IMR-90 (cell line): ENCODE data around the gene RNF19B. TPM values are rescaled to one million over a fixed set of nuclear protein-coding genes. Genes with fewer than 3 reads are reported as not detected.

Experiments used
- ATAC-seq: fragments of 200-7000 bp; cut with Tn5 transposase; 2 replicates; pipeline ENCODE4 v1.9.1; 2020; ENCODE audit warnings: low read depth, mild to moderate bottlenecking, moderate library complexity
- BruUV-seq: library from RNA; stranded (reverse); fragments of 400-500 nt; replicated peaks from 2 replicates; lab custom pipeline; 2021; lab: Mats Ljungman, UMichigan
- CTCF ChIA-PET: fragments of 300-600 bp; formaldehyde crosslinking; extraction: SDS; loops from one replicate; lab custom pipeline; 2021; ENCODE audit warnings: antibody characterized with exemption; lab: Yijun Ruan, JAX
- POLR2A ChIA-PET: fragments of 300-600 bp; sonication (Branson Sonifier 250); formaldehyde crosslinking; loops from one replicate; lab custom pipeline; 2022; ENCODE audit warnings: antibody characterized with exemption; ENCODE audit not compliant: unreplicated experiment; lab: Charles Lee
- DNase-seq: peaks from one replicate; pipeline ENCODE4 v3.0.0; 2013
- H2AFZ ChIP-seq: replicated peaks from 2 replicates; pipeline ENCODE3; 2013; ENCODE audit warnings: low read length, mild to moderate bottlenecking; ENCODE audit not compliant: poor library complexity
- H2AK5ac ChIP-seq: 2 replicates; pipeline ENCODE4 v1.6.1; 2013; ENCODE audit warnings: low read depth, low read length, inconsistent platforms
- H2AK9ac ChIP-seq: replicated peaks from 2 replicates; pipeline ENCODE3; 2013; ENCODE audit warnings: mild to moderate bottlenecking, low read depth, low read length, moderate library complexity; ENCODE audit not compliant: poor library complexity
- H2BK120ac ChIP-seq: 2 replicates; pipeline ENCODE4 v1.6.1; 2013; ENCODE audit warnings: low read depth, low read length, inconsistent platforms
- H2BK15ac ChIP-seq: 3 replicates; pipeline ENCODE4 v1.6.1; 2013; ENCODE audit warnings: low read depth, low read length, inconsistent platforms
- H2BK20ac ChIP-seq: 2 replicates; pipeline ENCODE4 v1.6.1; 2013; ENCODE audit warnings: low read depth, mild to moderate bottlenecking, inconsistent platforms, low read length, moderate library complexity
- H2BK5ac ChIP-seq: 2 replicates; pipeline ENCODE4 v1.6.1; 2013; ENCODE audit warnings: mild to moderate bottlenecking, low read depth, low read length, inconsistent platforms; ENCODE audit not compliant: poor library complexity, severe bottlenecking
- H3K14ac ChIP-seq: replicated peaks from 2 replicates; pipeline ENCODE4 v1.6.1; 2013; ENCODE audit warnings: low read depth, low read length, inconsistent platforms
- H3K18ac ChIP-seq: 2 replicates; pipeline ENCODE4 v1.6.1; 2013; ENCODE audit warnings: low read depth, low read length, control low read depth
- H3K23ac ChIP-seq: 2 replicates; pipeline ENCODE4 v1.6.1; 2013; ENCODE audit warnings: low read depth, low read length, inconsistent platforms
- H3K27ac ChIP-seq: 2 replicates; pipeline ENCODE4 v1.5.1; 2013; ENCODE audit warnings: mild to moderate bottlenecking, control low read depth, low read length; ENCODE audit not compliant: insufficient read depth
- H3K27me3 ChIP-seq: 2 replicates; pipeline ENCODE4 v1.6.1; 2013; ENCODE audit warnings: low read length; ENCODE audit not compliant: control insufficient read depth, insufficient read depth
- H3K36me3 ChIP-seq: 2 replicates; pipeline ENCODE4 v1.6.1; 2013; ENCODE audit warnings: low read length, mixed read lengths; ENCODE audit not compliant: control insufficient read depth, insufficient read depth
- H3K4ac ChIP-seq: 2 replicates; pipeline ENCODE4 v1.6.1; 2013; ENCODE audit warnings: low read depth, low read length, inconsistent platforms
- H3K4me1 ChIP-seq: 2 replicates; pipeline ENCODE4 v1.6.1; 2013; ENCODE audit warnings: low read length, mixed read lengths; ENCODE audit not compliant: control insufficient read depth, insufficient read depth
- H3K4me2 ChIP-seq: 2 replicates; pipeline ENCODE4 v1.6.1; 2013; ENCODE audit warnings: low read depth, mild to moderate bottlenecking, control low read depth, low read length, moderate library complexity
- H3K4me3 ChIP-seq: 2 replicates; pipeline ENCODE4 v1.5.1; 2013; ENCODE audit warnings: low read depth, mild to moderate bottlenecking, control low read depth, low read length, moderate library complexity; ENCODE audit not compliant: insufficient read depth
- H3K56ac ChIP-seq: 2 replicates; pipeline ENCODE4 v1.6.1; 2013; ENCODE audit warnings: low read length, inconsistent platforms; ENCODE audit not compliant: insufficient read depth; ENCODE audit errors: extremely low read depth
- H3K79me1 ChIP-seq, 2 experiments: 2 replicates each; pipeline ENCODE4 v1.6.1; 2013; ENCODE audit warnings: low read length in 2 of 2, inconsistent platforms in 1 of 2, low read depth in 1 of 2
- H3K9ac ChIP-seq: 2 replicates; pipeline ENCODE4 v1.6.1; 2013; ENCODE audit warnings: low read depth, low read length, control low read depth
- H3K9me1 ChIP-seq: 2 replicates; pipeline ENCODE4 v1.6.1; 2013; ENCODE audit warnings: low read length, inconsistent platforms; ENCODE audit not compliant: insufficient read depth
- H3K9me3 ChIP-seq: 2 replicates; pipeline ENCODE4 v1.6.1; 2013; ENCODE audit warnings: low read length; ENCODE audit not compliant: control insufficient read depth, insufficient read depth
- H4K20me1 ChIP-seq: 2 replicates; pipeline ENCODE4 v1.6.1; 2013; ENCODE audit warnings: low read length, inconsistent platforms; ENCODE audit not compliant: insufficient read depth
- H4K5ac ChIP-seq: 2 replicates; pipeline ENCODE4 v1.6.1; 2013; ENCODE audit warnings: mild to moderate bottlenecking, low read depth, low read length, control low read depth
- H4K8ac ChIP-seq, 2 experiments: 2 replicates each; pipeline ENCODE4 v1.6.1; 2013; ENCODE audit warnings: low read depth in 2 of 2, low read length in 2 of 2, control low read depth in 1 of 2, inconsistent platforms in 1 of 2
- H4K91ac ChIP-seq: 2 replicates; pipeline ENCODE4 v1.6.1; 2013; ENCODE audit warnings: low read depth, low read length, inconsistent platforms; ENCODE audit not compliant: insufficient read depth
- BHLHE40 ChIP-seq: fragments of 150-350 bp; IDR thresholded peaks from 2 replicates; pipeline ENCODE4 v1.6.1; 2016; ENCODE audit warnings: mild to moderate bottlenecking, low read depth, low read length
- CEBPB ChIP-seq: IDR thresholded peaks from 2 replicates; pipeline ENCODE4 v1.6.1; 2012; ENCODE audit warnings: low read depth, low read length, improper control_type of control experiment
- CHD1 ChIP-seq: IDR thresholded peaks from 2 replicates; pipeline ENCODE4 v1.6.1; 2012; ENCODE audit warnings: low read depth, low read length, improper control_type of control experiment
- CTCF ChIP-seq: conservative IDR thresholded peaks from 2 replicates; pipeline ENCODE4 v1.5.1; 2012; ENCODE audit warnings: mild to moderate bottlenecking, low read depth, low read length, improper control_type of control experiment
- ELK1 ChIP-seq: fragments of 150-350 bp; IDR thresholded peaks from 2 replicates; pipeline ENCODE4 v1.6.1; 2016; ENCODE audit warnings: low read depth, mild to moderate bottlenecking, low read length, moderate library complexity, borderline replicate concordance
- FOS ChIP-seq: fragments of 150-350 bp; IDR thresholded peaks from 2 replicates; pipeline ENCODE4 v1.6.1; 2016; ENCODE audit warnings: low read depth, low read length
- MAFK ChIP-seq: IDR thresholded peaks from 2 replicates; pipeline ENCODE4 v1.6.1; 2012; ENCODE audit warnings: low read depth, low read length, improper control_type of control experiment
- MAZ ChIP-seq: IDR thresholded peaks from 2 replicates; pipeline ENCODE4 v1.6.1; 2012; ENCODE audit warnings: low read depth, mild to moderate bottlenecking, low read length, improper control_type of control experiment, moderate library complexity, borderline replicate concordance
- MXI1 ChIP-seq: IDR thresholded peaks from 2 replicates; pipeline ENCODE4 v1.6.1; 2012; ENCODE audit warnings: low read depth, mild to moderate bottlenecking, low read length, moderate library complexity, borderline replicate concordance
- NFE2L2 ChIP-seq: fragments of 150-350 bp; IDR thresholded peaks from 2 replicates; pipeline ENCODE4 v1.6.1; 2016; ENCODE audit warnings: low read depth, mild to moderate bottlenecking, low read length
- POLR2A ChIP-seq: IDR thresholded peaks from 2 replicates; pipeline ENCODE4 v1.6.1; 2012; ENCODE audit warnings: mild to moderate bottlenecking, low read depth, low read length
- RAD21 ChIP-seq: IDR thresholded peaks from 2 replicates; pipeline ENCODE4 v1.6.1; 2012; ENCODE audit warnings: low read length, improper control_type of control experiment
- RCOR1 ChIP-seq: IDR thresholded peaks from 2 replicates; pipeline ENCODE4 v1.6.1; 2012; ENCODE audit warnings: mild to moderate bottlenecking, low read length, improper control_type of control experiment; ENCODE audit not compliant: insufficient replicate concordance
- RFX5 ChIP-seq: IDR thresholded peaks from 2 replicates; pipeline ENCODE4 v1.8.0; 2012; ENCODE audit warnings: low read depth, mild to moderate bottlenecking, low read length, moderate library complexity
- SMC3 ChIP-seq: fragments of 150-350 bp; IDR thresholded peaks from 2 replicates; pipeline ENCODE4 v1.6.1; 2016; ENCODE audit warnings: low read depth, mild to moderate bottlenecking, antibody characterized with exemption, low read length, moderate library complexity
- USF2 ChIP-seq: fragments of 150-350 bp; IDR thresholded peaks from 2 replicates; pipeline ENCODE4 v1.6.1; 2017; ENCODE audit warnings: mild to moderate bottlenecking, antibody characterized with exemption, low read length, low read depth
- WGBS, 2 experiments: methylation state at CpG; one replicate each; pipeline versions ENCODE4 v1.1.5 to v1.1.7; 2013; ENCODE audit warnings: missing lambda C conversion rate in 2 of 2; ENCODE audit not compliant: insufficient read length in 1 of 2; ENCODE audit errors: extremely low coverage in 2 of 2; 5-methylcytosine and 5-hydroxymethylcytosine counted together
- dilution Hi-C: fragments of 300-500 bp; cut with HindIII; formaldehyde crosslinking; loops from one replicate; pipeline ENCODE4 v1.14.3; 2018; ENCODE audit warnings: low sequenced_read_pairs; ENCODE audit not compliant: unreplicated experiment
- in situ Hi-C: fragments of 300-500 bp; cut with MboI; formaldehyde crosslinking; loops from 3 replicates; pipeline ENCODE4 v1.14.3; 2019; ENCODE audit warnings: low sequenced_read_pairs, inconsistent platforms, mixed read lengths
- intact Hi-C: fragments of 100-400 bp; cut with micrococcal nuclease; formaldehyde crosslinking; loops from 2 replicates; pipeline ENCODE4 v1.10.0; 2022
- polyA plus RNA-seq, 3 experiments: library from polyadenylated mRNA; depleted of rRNA; stranded (reverse); fragments of >200 nt; gene quantifications; 2 replicates each; pipeline ENCODE4 v1.2.3, GENCODE V29; 2012; ENCODE audit warnings: low replicate concordance in 1 of 3
- total RNA-seq: library from RNA; depleted of rRNA; stranded (reverse); fragments of >200 nt; gene quantifications from 2 replicates; pipeline ENCODE4 v1.2.3, GENCODE V29; 2012

The RNF19B gene
- total and polyA plus RNA-seq, 2 of the 4 experiments (the other 2 are of a cell fraction), result 10.0 to 11.6 TPM

- peaks cover 3 to 14% of the 10 kb centered on the region in 2 experiments; a peak in 3 of 4 replicates for H3K79me1 ChIP-seq
- no CpG with 5 or more reads among the region's 1 CpG for WGBS, 2 experiments
- intact Hi-C loops (no loop called here), dilution Hi-C loops (no loop called here), in situ Hi-C loops (no loop called here)
- H3K4me2 ChIP-seq, result no peak overlapping the region
- H2BK15ac ChIP-seq, result no peak overlapping the region
- no peak overlapping the region for H3K4ac ChIP-seq
- no peak overlapping the region for H3K56ac ChIP-seq
- ChIA-PET CTCF (no interaction called here), POLR2A (no interaction called here)
- H2BK20ac ChIP-seq, result no peak overlapping the region
- no peak for ATAC-seq
- H4K5ac ChIP-seq, result no peak overlapping the region
- no peaks in the 10 kb centered on the region for H3K9me3 ChIP-seq
- H3K36me3 ChIP-seq, result peaks cover 40% of the 10 kb centered on the region
- peaks cover 3% of the 10 kb centered on the region; the same call in 1 of the 2 replicates for H3K4me1 ChIP-seq
- H3K23ac ChIP-seq, result no peak overlapping the region
- no peak overlapping the region for H2AK5ac ChIP-seq
- no peak overlapping the region for H3K18ac ChIP-seq
- no peak overlapping the region for H3K14ac ChIP-seq
- H3K27ac ChIP-seq, result no peak overlapping the region
- no peak overlapping the region for H2AK9ac ChIP-seq
- H2BK120ac ChIP-seq, result no peak overlapping the region
- peaks cover 5% of the 10 kb centered on the region for H3K9me1 ChIP-seq
- H3K27me3 ChIP-seq, result no peaks in the 10 kb centered on the region
- H3K9ac ChIP-seq, result no peak overlapping the region
- TF ChIP-seq CHD1, result no peak
- TF ChIP-seq ELK1, result no peak
- TF ChIP-seq MAZ, result no peak
- TF ChIP-seq CEBPB, result no peak
- TF ChIP-seq SMC3, result no peak
- no peak for TF ChIP-seq USF2
- no peak for TF ChIP-seq MXI1
- no peak for TF ChIP-seq NFE2L2
- TF ChIP-seq RCOR1, result no peak
- TF ChIP-seq CTCF, result no peak
- no peak for TF ChIP-seq POLR2A
- TF ChIP-seq BHLHE40, result no peak
- no peak for TF ChIP-seq RAD21
- no peak for TF ChIP-seq FOS
- no peak for TF ChIP-seq RFX5
- no peak for TF ChIP-seq MAFK
- no peak for DNase-seq
- BruUV-seq, result no TSS peak
- H4K91ac ChIP-seq, result no peak overlapping the region
- no peak overlapping the region for H3K4me3 ChIP-seq
- H2BK5ac ChIP-seq, result no peak overlapping the region
- H4K8ac ChIP-seq, result no peak overlapping the region
- no peak overlapping the region for H2AFZ ChIP-seq
- no peaks in the 10 kb centered on the region for H4K20me1 ChIP-seq
Observed at GRCh38 chr1:33013791-33014190, 49.2 kb upstream of the RNF19B start.
